Measurements from ENCODE around the gene BACH1.

DNA sequence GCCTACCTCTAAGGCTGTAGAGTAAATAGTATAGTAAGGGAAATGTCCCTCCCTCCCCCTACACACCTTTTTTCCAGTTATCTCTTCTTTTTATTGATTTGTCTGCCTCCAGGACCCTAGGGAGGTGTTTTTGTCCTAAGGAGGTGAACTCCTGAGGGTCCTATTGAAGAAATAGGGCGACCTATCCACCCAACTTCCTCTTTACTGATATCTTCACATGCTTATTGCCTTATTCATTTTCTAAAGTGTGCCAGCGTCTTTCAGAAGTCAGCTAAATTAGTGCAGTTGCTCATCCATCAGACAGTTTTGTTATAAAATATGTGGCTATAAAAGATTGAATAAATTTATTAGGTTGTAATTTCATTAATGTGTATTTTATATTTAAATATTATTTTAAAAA is 5.9 kb downstream of the BACH1 start:
- TF ChIP-seq CTCF (conservative IDR thresholded peaks at IDR 0.05; ENCODE audit: low read length): no peak
- TF ChIP-seq EZH2phosphoT487 (IDR thresholded peaks at IDR 0.05; ENCODE audit: borderline replicate concordance, low read depth, low read length): no peak

All from OCI-LY7 (cell line).